Esophagus muscularis mucosa (tissue), 4 donors: ENCODE measurements around the gene PCED1A. TPM values are rescaled to one million over a fixed set of nuclear protein-coding genes. Genes with fewer than 3 reads are reported as not detected.
"Not testable (repeated sequence)": the region's sequence is repeated elsewhere in the genome, so short reads cannot be mapped to it uniquely, and the experiment has no call there.

Source experiments
- DNase-seq: peaks from one replicate; pipeline ENCODE4 v3.0.0-alpha.2; 2017; ENCODE audit errors: extremely low spot score
- H3K27ac ChIP-seq, 4 donors: fragments of 200-600 bp; sonication (generic); replicated peaks in 1 of 4; 1 replicate in 3 of 4; 2 replicates in 1 of 4; pipeline ENCODE4 v1.5.1; 2016 to 2019; ENCODE audit warnings: mild to moderate bottlenecking in 1 of 4
- H3K27me3 ChIP-seq, 4 donors: fragments of 200-600 bp; sonication (generic); one replicate each; pipeline versions ENCODE4 v1.5.1 to v1.6.0; 2016 to 2019
- H3K36me3 ChIP-seq, 4 donors: fragments of 200-600 bp; sonication (generic); one replicate each; pipeline ENCODE4 v1.5.1; 2016 to 2019
- H3K4me1 ChIP-seq, 4 donors: fragments of 200-600 bp; sonication (generic); one replicate each; pipeline ENCODE4 v1.5.1; 2016 to 2019
- H3K4me3 ChIP-seq, 4 donors: fragments of 200-600 bp; sonication (generic); 1 replicate in 2 of 4; 2 replicates in 2 of 4; pipeline ENCODE4 v1.5.1; 2016 to 2019; ENCODE audit warnings: mild to moderate bottlenecking in 4 of 4, moderate library complexity in 1 of 4
- H3K9me3 ChIP-seq, 4 donors: fragments of 200-600 bp; sonication (generic); 1 replicate in 3 of 4; 2 replicates in 1 of 4; pipeline ENCODE4 v1.5.1; 2016 to 2019
- EP300 ChIP-seq: sonication (generic); formaldehyde crosslinking; IDR thresholded peaks from one replicate; pipeline ENCODE4 v1.6.1; 2017; ENCODE audit warnings: antibody characterized with exemption
- POLR2A ChIP-seq: fragments of 450-650 bp; IDR thresholded peaks from one replicate; pipeline ENCODE4 v1.6.1; 2017; ENCODE audit warnings: antibody characterized with exemption, moderate library complexity, mild to moderate bottlenecking, low read depth
- POLR2AphosphoS5 ChIP-seq, 2 donors: sonication (generic); formaldehyde crosslinking; IDR thresholded peaks; one replicate each; pipeline ENCODE4 v1.6.1; 2017; ENCODE audit warnings: antibody characterized with exemption in 2 of 2
- WGBS: methylation state at CpG from one replicate; pipeline ENCODE4 v1.1.5; 2018; 5-methylcytosine and 5-hydroxymethylcytosine counted together
- intact Hi-C: fragments of 100-400 bp; cut with DNase I; formaldehyde crosslinking; loops from one replicate; pipeline ENCODE4 v1.15.1; 2023
- total RNA-seq, 4 donors: library from RNA; depleted of rRNA; stranded (reverse); fragments of >200 nt; gene quantifications; one replicate each; pipeline versions ENCODE4 v1.1.0 to v1.2.1, GENCODE V29; 2016
- TF ChIP-seq, protein P1 (sequence below), 3 experiments: fragments of 200-600 bp in 2 of 3; fragments of 450-650 bp in 1 of 3; sonication (generic) in 2 of 3; IDR thresholded peaks; one replicate each; pipeline ENCODE4 v1.5.1; 2017 to 2019; ENCODE audit warnings: antibody characterized with exemption in 3 of 3, mild to moderate bottlenecking in 2 of 3, moderate library complexity in 1 of 3

PCED1A gene
- total RNA-seq, 4 donors from 2014 or later = 15.1 to 24.1 (median 22.5) TPM

DNA sequence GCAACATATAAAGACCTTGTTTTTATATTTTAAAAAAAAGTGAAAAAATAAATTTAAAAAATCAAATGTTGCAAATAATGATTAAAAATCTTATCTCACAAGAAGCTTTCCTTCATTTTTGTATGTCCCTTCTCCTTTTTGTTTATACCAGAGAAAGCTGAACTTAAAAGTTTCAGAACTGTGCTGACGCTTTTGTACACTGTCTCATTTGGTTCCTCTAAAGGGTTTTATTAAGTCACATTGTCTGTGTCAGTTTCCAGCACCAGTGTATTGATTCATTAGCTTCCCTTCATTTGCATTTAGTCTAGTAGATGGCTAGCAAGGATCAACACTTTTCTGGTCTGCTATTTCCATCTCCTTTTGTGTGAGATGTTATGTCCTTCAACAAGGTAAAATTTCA is 6.7 kb downstream of the PCED1A start:
- no peak overlapping the region for H3K4me3 ChIP-seq
- intact Hi-C loops = no loop called here

DNA sequence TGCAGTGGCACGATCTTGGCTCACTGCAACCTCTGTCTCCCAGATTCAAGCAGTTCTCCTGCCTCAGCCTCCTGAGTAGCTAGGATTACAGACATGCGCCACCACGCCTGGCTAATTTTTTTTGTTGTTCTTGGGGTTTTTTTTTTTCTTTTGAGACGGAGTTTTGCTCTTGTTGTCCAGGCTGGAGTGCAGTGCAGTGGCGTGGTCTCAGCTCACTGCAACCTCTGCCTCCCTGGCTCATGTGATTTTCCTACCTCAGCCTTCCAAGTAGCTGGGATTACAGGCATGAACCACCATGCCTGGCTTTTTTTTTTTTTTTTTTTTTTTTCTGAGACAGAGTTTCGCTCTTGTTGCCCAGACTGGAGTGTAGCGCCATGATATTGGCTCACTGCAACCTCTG is 9.2 kb downstream of the PCED1A start:
- H3K4me1 ChIP-seq, DNase-seq, H3K9me3 ChIP-seq, H3K27ac ChIP-seq, H3K4me3 ChIP-seq, intact Hi-C loops: not testable (repeated sequence)
- Histone ChIP-seq H3K27me3 (peaks cover 0 to 29% (median 2%) of the 10 kb centered on the region in 4 donors), H3K36me3 (peaks cover 0 to 12% (median 4%) of the 10 kb centered on the region in 4 donors)
- whole genome bisulfite sequencing = 86% methylated on average over 7 of the region's 7 CpGs

More for the DNA sequence above, 6.7 kb downstream of the PCED1A start:
- no peak for TF ChIP-seq POLR2A
- no peak for TF ChIP-seq POLR2AphosphoS5 (IDR thresholded peaks at IDR 0.05)
- no peak for TF ChIP-seq EP300
- TF ChIP-seq, protein P1, sequence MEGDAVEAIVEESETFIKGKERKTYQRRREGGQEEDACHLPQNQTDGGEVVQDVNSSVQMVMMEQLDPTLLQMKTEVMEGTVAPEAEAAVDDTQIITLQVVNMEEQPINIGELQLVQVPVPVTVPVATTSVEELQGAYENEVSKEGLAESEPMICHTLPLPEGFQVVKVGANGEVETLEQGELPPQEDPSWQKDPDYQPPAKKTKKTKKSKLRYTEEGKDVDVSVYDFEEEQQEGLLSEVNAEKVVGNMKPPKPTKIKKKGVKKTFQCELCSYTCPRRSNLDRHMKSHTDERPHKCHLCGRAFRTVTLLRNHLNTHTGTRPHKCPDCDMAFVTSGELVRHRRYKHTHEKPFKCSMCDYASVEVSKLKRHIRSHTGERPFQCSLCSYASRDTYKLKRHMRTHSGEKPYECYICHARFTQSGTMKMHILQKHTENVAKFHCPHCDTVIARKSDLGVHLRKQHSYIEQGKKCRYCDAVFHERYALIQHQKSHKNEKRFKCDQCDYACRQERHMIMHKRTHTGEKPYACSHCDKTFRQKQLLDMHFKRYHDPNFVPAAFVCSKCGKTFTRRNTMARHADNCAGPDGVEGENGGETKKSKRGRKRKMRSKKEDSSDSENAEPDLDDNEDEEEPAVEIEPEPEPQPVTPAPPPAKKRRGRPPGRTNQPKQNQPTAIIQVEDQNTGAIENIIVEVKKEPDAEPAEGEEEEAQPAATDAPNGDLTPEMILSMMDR (IDR thresholded peaks at IDR 0.05) = no peak
- Histone ChIP-seq H3K9me3 (no peaks in the 10 kb centered on the region), H3K36me3 (peaks cover 0 to 27% (median 19%) of the 10 kb centered on the region in 4 donors), H3K4me1 (peaks cover 0 to under 1% (median 0%) of the 10 kb centered on the region in 4 donors), H3K27me3 (peaks cover 0 to 11% (median 0%) of the 10 kb centered on the region in 4 donors), H3K27ac (no peak overlapping the region)
- 77% methylated on average over 1 of the region's 1 CpG for WGBS
- no peak for DNase-seq

DNA sequence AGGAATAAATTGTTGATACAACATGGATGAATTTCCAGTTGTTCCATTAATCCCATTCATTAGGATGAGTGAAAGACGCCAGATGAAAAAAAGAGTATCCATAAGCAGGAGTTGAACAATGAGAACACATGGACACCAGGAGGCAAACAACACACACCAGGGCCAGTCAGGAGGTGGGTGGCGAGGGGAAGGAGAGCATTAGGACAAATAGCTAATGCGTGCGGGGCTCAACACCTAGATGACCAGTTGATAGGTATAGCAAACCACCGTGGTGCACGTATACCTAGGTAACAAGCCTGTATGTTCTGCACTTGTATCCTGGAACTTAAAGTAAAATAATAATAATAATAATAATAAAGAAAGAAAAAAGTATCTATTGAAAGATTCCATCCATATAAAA is 11.1 kb downstream of the PCED1A start:
- intact Hi-C loops = no loop called here
- Histone ChIP-seq H3K36me3 (peaks cover 0 to under 1% (median 0%) of the 10 kb centered on the region in 4 donors), H3K4me1 (no peaks in the 10 kb centered on the region), H3K27ac (no peak overlapping the region), H3K27me3 (peaks cover 0 to 36% (median 3%) of the 10 kb centered on the region in 4 donors), H3K9me3 (no peaks in the 10 kb centered on the region), H3K4me3 (no peak overlapping the region)
- 66% methylated on average over 6 of the region's 6 CpGs for WGBS
- peak; percentile 90 for DNase-seq
- TF ChIP-seq POLR2A (no peak), POLR2AphosphoS5 (IDR thresholded peaks at IDR 0.05) (no peak), EP300 (no peak)
- TF ChIP-seq, protein P1 (IDR thresholded peaks at IDR 0.05) = no peak

DNA sequence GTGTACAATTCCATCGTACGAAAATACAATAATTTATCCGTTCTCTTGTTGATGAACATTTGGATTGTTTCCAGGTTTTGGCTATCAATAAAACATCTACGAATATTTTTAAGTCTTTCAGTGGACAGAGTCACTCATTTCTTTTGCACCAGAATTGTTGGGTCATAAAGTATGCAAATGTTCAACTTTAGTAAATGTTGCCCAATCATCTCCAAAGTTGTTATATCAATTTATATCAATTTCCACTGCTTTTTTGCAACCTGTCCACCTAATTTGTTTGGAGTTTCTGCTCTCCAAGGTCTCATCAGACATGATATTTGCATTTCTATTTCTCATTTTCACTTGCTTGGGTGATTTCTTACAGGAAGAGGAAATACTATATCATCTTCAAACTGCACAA is 13.8 kb downstream of the PCED1A start:
- no peak overlapping the region for H3K27ac ChIP-seq
- DNase-seq = no peak
- no peaks in the 10 kb centered on the region for H3K36me3 ChIP-seq
- 87% methylated on average over 4 of the region's 4 CpGs for WGBS
- intact Hi-C loops = no loop called here
- no peaks in the 10 kb centered on the region for H3K4me1 ChIP-seq
- H3K9me3 ChIP-seq = no peaks in the 10 kb centered on the region
- TF ChIP-seq POLR2AphosphoS5 (IDR thresholded peaks at IDR 0.05) (no peak), POLR2A (no peak), EP300 (no peak)
- TF ChIP-seq, protein P1 (IDR thresholded peaks at IDR 0.05) = no peak
- H3K27me3 ChIP-seq = peaks cover 0 to 43% (median 3%) of the 10 kb centered on the region in 4 donors
- no peak overlapping the region for H3K4me3 ChIP-seq

DNA sequence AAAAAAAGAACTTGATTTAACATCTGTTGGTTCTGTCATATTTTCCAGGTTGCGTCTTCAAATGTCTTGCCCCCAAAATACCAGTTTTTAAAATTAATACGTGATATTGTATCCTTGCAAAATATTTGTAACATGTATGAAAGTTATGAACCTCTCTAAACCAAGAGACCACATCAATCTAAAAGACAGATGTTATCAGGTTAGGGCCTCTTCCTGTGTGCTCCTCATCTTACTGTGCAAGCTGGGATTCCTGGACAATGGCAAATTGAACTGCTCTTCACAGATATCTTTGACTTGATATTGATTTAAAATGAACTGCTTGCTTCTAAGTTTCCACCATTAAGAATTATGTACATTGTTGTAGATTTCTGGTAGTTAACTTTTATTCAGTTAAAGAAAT is 14.7 kb downstream of the PCED1A start:
- intact Hi-C loops = no loop called here
- WGBS = 94% methylated on average over 2 of the region's 2 CpGs

More for the DNA sequence above, 14.7 kb downstream of the PCED1A start:
- Histone ChIP-seq H3K4me1 (peaks cover 0 to 8% (median 7%) of the 10 kb centered on the region in 4 donors), H3K27ac (no peak overlapping the region), H3K9me3 (no peaks in the 10 kb centered on the region), H3K36me3 (no peaks in the 10 kb centered on the region), H3K27me3 (peaks cover 0 to 52% (median 9%) of the 10 kb centered on the region in 4 donors), H3K4me3 (no peak overlapping the region)
- no peak for DNase-seq
- TF ChIP-seq, protein P1 (IDR thresholded peaks at IDR 0.05) = no peak
- TF ChIP-seq POLR2AphosphoS5 (IDR thresholded peaks at IDR 0.05) (no peak), EP300 (no peak)
